Bronchial epithelial cell (primary cell): Measurements from ENCODE around the gene SPIB. TPM values are rescaled to one million over a fixed set of nuclear protein-coding genes. Genes with fewer than 3 reads are reported as not detected.
"Not testable (repeated sequence)": the region's sequence is repeated elsewhere in the genome, so short reads cannot be mapped to it uniquely, and the experiment has no call there.

Experiments
- DNase-seq: peaks from one replicate; pipeline ENCODE4 v3.0.0-alpha.2; 2010; ENCODE audit warnings: low read depth
- FAIRE-seq: peaks from 2 replicates; lab custom pipeline; 2011; peaks lifted over from hg19 to GRCh38; lab: Jason Lieb, UNC
- H3K27me3 ChIP-seq: 2 replicates; pipeline ENCODE4 v1.5.1; 2011; ENCODE audit warnings: low read length; ENCODE audit not compliant: control insufficient read depth, insufficient read depth
- H3K36me3 ChIP-seq: 2 replicates; pipeline ENCODE4 v1.5.1; 2011; ENCODE audit warnings: low read length; ENCODE audit not compliant: control insufficient read depth, insufficient read depth
- H3K4me3 ChIP-seq: 2 replicates; pipeline ENCODE4 v1.5.1; 2011; ENCODE audit warnings: mild to moderate bottlenecking, low read depth, low read length, control low read depth
- total RNA-seq: library from RNA; depleted of rRNA; stranded (reverse); fragments of >200 nt; gene quantifications from 2 replicates; pipeline ENCODE4 v1.2.1, GENCODE V29; 2014
- TF ChIP-seq, protein P1 (sequence below): IDR thresholded peaks from 2 replicates; pipeline ENCODE4 v1.5.1; 2011; ENCODE audit warnings: mild to moderate bottlenecking, moderate library complexity, low read length, control low read depth, inconsistent platforms; ENCODE audit not compliant: insufficient read depth, severe bottlenecking

The SPIB gene
- total RNA-seq, 1 donor from 2014 or later = not detected

DNA sequence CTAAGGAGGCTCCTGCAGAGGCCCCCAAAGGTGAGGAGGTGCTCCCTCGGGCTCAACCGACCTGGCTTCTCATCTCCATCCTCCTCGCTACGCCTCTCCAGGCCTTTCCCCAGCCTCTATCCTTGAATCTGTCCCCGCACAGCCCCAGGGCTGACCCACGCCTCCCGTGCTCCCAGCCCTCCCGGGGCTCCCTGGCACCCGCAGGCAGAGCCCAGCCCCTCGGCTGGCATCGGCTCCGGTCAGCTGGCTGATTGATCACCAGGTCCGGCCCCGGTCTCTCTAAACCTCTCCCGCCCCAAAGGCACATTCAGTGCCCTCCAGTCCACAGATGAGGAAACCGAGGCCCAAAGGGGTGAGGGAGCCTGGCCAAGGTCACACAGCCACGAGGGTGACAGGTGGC lies 16.5 kb downstream of the SPIB start:
- FAIRE-seq (no peak), DNase-seq (no peak)
- H3K4me3 ChIP-seq = no peak overlapping the region
- TF ChIP-seq, protein P1, sequence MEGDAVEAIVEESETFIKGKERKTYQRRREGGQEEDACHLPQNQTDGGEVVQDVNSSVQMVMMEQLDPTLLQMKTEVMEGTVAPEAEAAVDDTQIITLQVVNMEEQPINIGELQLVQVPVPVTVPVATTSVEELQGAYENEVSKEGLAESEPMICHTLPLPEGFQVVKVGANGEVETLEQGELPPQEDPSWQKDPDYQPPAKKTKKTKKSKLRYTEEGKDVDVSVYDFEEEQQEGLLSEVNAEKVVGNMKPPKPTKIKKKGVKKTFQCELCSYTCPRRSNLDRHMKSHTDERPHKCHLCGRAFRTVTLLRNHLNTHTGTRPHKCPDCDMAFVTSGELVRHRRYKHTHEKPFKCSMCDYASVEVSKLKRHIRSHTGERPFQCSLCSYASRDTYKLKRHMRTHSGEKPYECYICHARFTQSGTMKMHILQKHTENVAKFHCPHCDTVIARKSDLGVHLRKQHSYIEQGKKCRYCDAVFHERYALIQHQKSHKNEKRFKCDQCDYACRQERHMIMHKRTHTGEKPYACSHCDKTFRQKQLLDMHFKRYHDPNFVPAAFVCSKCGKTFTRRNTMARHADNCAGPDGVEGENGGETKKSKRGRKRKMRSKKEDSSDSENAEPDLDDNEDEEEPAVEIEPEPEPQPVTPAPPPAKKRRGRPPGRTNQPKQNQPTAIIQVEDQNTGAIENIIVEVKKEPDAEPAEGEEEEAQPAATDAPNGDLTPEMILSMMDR = no peak
- H3K36me3 ChIP-seq = no peaks in the 10 kb centered on the region
- no peaks in the 10 kb centered on the region for H3K27me3 ChIP-seq

DNA sequence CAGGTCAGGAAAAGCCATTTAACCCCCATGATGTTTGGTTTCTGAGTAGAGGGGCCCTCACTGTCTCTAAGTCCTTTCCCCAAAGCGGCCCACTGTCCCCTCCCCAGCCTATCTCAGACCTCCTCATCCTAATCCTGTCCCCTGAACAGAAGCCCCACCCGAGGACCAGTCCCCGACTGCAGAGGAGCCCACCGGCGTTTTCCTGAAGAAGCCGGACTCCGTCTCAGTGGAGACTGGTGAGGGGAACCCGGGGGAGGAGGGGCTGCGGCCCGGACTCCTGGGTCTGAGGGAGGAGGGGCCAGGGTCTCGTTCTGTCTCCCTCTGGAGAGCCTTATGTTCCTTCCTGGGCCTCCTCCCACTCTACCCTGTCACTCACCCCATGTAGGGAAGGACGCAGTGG lies 16.9 kb downstream of the SPIB start:
- TF ChIP-seq, protein P1 = no peak
- Histone ChIP-seq H3K27me3 (no peaks in the 10 kb centered on the region), H3K36me3 (no peaks in the 10 kb centered on the region), H3K4me3 (no peak overlapping the region)
- no peak for DNase-seq
- FAIRE-seq = no peak

DNA sequence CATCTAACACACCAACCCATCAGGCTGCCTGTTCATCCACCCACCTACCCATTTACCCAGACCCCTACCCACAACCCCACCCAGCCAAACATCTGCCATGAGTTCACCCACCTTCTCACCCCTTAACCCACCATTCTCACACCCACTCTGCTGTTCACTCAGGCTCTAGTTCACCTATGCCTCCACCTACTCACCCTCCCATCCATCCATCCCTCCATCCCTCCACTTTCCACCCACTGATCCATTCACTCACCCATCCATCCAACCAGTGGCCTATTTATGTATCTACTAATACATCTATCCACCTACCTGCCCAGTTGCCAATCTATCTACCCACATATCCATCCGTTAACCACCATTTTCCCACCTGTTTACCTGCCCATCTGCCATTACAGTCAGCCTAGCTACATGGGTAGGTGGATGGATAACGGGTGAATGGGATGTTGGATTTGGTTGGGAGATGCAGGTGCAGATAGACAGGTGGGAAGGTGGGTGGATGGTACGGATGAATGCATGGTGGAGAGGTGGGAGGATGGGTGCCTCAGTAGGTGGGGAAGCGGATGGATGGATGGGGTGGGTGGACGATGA lies 19.2 kb downstream of the SPIB start:
- Histone ChIP-seq H3K4me3 (no peak overlapping the region), H3K27me3 (no peaks in the 10 kb centered on the region), H3K36me3 (no peaks in the 10 kb centered on the region)
- FAIRE-seq = no peak
- TF ChIP-seq, protein P1 = no peak
- no peak for DNase-seq

DNA sequence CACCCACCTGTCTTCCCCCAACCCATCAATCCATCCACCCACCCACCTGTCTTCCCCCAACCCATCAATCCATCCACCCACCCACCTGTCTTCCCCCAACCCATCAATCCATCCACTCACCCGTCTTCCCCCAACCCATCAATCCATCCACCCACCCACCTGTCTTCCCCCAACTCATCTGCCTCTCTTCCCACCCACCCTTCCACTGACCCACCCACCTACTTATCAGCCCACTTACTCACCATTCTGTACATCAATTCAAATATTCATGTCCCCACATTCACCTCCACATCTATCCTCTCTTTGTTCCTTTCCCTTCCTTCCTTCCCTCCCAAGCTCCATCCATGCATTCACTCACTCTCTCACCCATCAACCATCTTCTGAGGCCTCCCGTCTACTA lies 20.4 kb downstream of the SPIB start:
- DNase-seq, FAIRE-seq, H3K36me3 ChIP-seq, H3K27me3 ChIP-seq, H3K4me3 ChIP-seq: not testable (repeated sequence)

DNA sequence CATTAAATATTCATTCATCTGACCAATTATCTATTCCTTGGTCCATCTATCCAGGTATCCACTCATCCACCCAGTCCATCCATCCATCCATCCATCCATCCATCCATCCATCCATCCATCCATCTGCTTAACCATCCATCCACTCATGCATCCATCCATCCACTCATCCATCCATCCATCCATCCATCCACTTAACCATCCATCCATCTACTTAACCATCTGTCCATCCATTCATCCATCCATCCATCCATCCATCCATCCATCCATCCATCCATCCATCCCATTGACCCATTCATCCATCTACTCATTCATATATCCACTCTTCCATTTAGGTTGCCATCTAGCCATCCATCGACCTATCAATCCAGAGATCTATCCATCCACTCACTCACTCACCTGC lies 25.3 kb downstream of the SPIB start:
- TF ChIP-seq, protein P1 = no peak
- DNase-seq = no peak
- Histone ChIP-seq H3K4me3 (no peak overlapping the region), H3K36me3 (no peaks in the 10 kb centered on the region), H3K27me3 (no peaks in the 10 kb centered on the region)
- no peak for FAIRE-seq

DNA sequence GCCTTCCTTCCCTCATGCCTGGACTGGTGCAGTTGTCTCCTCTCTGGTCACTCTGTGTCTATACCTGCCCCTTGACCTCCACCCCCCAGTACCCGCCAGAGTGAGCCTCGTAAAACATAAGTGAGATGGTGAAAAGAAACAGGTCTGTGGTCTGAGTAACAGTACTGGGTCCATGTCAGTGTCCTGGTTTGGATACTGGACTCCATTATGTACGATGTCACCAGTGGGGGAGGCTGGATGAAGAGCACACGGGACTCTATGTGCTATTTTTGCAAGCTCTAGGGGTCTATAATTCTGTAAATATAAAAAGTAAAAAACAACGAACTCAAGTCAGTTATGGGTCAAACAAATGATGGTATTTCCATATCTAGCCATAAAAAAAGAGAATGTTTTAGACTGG lies 28.3 kb downstream of the SPIB start:
- Histone ChIP-seq H3K4me3 (no peak overlapping the region), H3K36me3 (no peaks in the 10 kb centered on the region), H3K27me3 (no peaks in the 10 kb centered on the region)
- no peak for DNase-seq
- FAIRE-seq = no peak
- TF ChIP-seq, protein P1 = no peak
